Lung (tissue), 12 donors: Measurements from ENCODE around the gene APBB1. TPM values are rescaled to one million over a fixed set of nuclear protein-coding genes. Genes with fewer than 3 reads are reported as not detected.

Experiments used
- ATAC-seq: fragments of 200-7000 bp; cut with Tn5 transposase; one replicate; pipeline ENCODE4 v1.9.1; 2020; ENCODE audit warnings: moderate number of reproducible peaks; ENCODE audit not compliant: insufficient read depth, low FRiP score
- DNase-seq, 3 donors: peaks; one replicate each; pipeline ENCODE4 v3.0.0-alpha.2; 2013 to 2017
- H3K27ac ChIP-seq, 2 donors: one replicate each; pipeline ENCODE4 v1.5.1; 2013; ENCODE audit warnings: mild to moderate bottlenecking in 2 of 2, moderate library complexity in 2 of 2, control low read depth in 1 of 2, inconsistent platforms in 1 of 2, low read depth in 1 of 2, low read length in 1 of 2
- H3K27me3 ChIP-seq, 3 donors: one replicate each; pipeline ENCODE4 v1.5.1; 2013; ENCODE audit warnings: low read length in 2 of 3; ENCODE audit not compliant: control insufficient read depth in 3 of 3, insufficient read depth in 3 of 3
- H3K36me3 ChIP-seq, 4 donors: one replicate each; pipeline ENCODE4 v1.5.1; 2013; ENCODE audit warnings: low read length in 4 of 4, mild to moderate bottlenecking in 1 of 4, moderate library complexity in 1 of 4; ENCODE audit not compliant: control insufficient read depth in 4 of 4, insufficient read depth in 4 of 4
- H3K4me1 ChIP-seq, 5 donors: one replicate each; pipeline ENCODE4 v1.5.1; 2013; ENCODE audit warnings: low read length in 5 of 5, mild to moderate bottlenecking in 2 of 5, moderate library complexity in 1 of 5; ENCODE audit not compliant: control insufficient read depth in 5 of 5, insufficient read depth in 5 of 5
- H3K4me3 ChIP-seq: one replicate; pipeline ENCODE4 v1.5.1; 2013; ENCODE audit warnings: mild to moderate bottlenecking, control low read depth, moderate library complexity
- H3K9ac ChIP-seq, 2 donors: one replicate each; pipeline ENCODE4 v1.5.1; 2013; ENCODE audit warnings: low read length in 2 of 2, control low read depth in 1 of 2; ENCODE audit not compliant: insufficient read depth in 1 of 2
- H3K9me3 ChIP-seq, 4 donors: one replicate each; pipeline ENCODE4 v1.5.1; 2013; ENCODE audit warnings: low read length in 3 of 4, mild to moderate bottlenecking in 1 of 4, moderate library complexity in 1 of 4; ENCODE audit not compliant: control insufficient read depth in 4 of 4, insufficient read depth in 3 of 4
- WGBS, 2 donors: extraction: QIAGEN DNeasy Blood & Tissue Kit; methylation state at CpG; one replicate each; pipeline ENCODE4 v1.1.7; 2013; 5-methylcytosine and 5-hydroxymethylcytosine counted together
- polyA plus RNA-seq, 2 donors: library from polyadenylated mRNA; stranded (reverse); fragments of 200-250 nt; gene quantifications; one replicate each; pipeline ENCODE4 v1.2.1, GENCODE V29; 2013
- total RNA-seq, 2 donors: library from RNA; depleted of rRNA in 1 of 2; stranded (reverse); fragments of >200 nt in 1 of 2; gene quantifications; one replicate each; pipeline ENCODE4 v1.2.1, GENCODE V29; 2014 to 2021
- TF ChIP-seq, protein P1 (sequence below): IDR thresholded peaks from 2 replicates; pipeline ENCODE4 v1.5.1; 2012; ENCODE audit warnings: mild to moderate bottlenecking; ENCODE audit errors: control extremely low read depth, extremely low read depth
- donor health status: control.
- donor health status: control.
- donor health status: Bipolar disorder and iron deficiency.
- donor health status: healthy.
- donor health status: DM: yes; HTN: yes; CAD: no.

The APBB1 gene
- total and polyA plus RNA-seq, 4 donors: 18.8 to 42.0 (median 30.6) TPM

GRCh38 chr11:6362873-6363678, 55.8 kb downstream of the APBB1 start:
- no peak overlapping the region for H3K4me3 ChIP-seq

GRCh38 chr11:6362185-6362872, 56.6 kb downstream of the APBB1 start:
- ATAC-seq (peak; percentile 30), DNase-seq (no peak)
- H3K36me3 ChIP-seq: no peaks in the 10 kb centered on the region
- peaks cover 0 to 3% (median 0%) of the 10 kb centered on the region in 5 donors for H3K4me1 ChIP-seq
- no peak overlapping the region for H3K4me3 ChIP-seq
- H3K27me3 ChIP-seq: no peaks in the 10 kb centered on the region
- H3K27ac ChIP-seq: peak overlapping the region in 1 of 2 donors; percentile 90
- WGBS, 2 donors: 75 to 91% methylated on average over 5 of the region's 5 CpGs
- H3K9me3 ChIP-seq: peaks cover 0 to under 1% (median 0%) of the 10 kb centered on the region in 4 donors
- H3K9ac ChIP-seq: no peak overlapping the region
- TF ChIP-seq, protein P1, sequence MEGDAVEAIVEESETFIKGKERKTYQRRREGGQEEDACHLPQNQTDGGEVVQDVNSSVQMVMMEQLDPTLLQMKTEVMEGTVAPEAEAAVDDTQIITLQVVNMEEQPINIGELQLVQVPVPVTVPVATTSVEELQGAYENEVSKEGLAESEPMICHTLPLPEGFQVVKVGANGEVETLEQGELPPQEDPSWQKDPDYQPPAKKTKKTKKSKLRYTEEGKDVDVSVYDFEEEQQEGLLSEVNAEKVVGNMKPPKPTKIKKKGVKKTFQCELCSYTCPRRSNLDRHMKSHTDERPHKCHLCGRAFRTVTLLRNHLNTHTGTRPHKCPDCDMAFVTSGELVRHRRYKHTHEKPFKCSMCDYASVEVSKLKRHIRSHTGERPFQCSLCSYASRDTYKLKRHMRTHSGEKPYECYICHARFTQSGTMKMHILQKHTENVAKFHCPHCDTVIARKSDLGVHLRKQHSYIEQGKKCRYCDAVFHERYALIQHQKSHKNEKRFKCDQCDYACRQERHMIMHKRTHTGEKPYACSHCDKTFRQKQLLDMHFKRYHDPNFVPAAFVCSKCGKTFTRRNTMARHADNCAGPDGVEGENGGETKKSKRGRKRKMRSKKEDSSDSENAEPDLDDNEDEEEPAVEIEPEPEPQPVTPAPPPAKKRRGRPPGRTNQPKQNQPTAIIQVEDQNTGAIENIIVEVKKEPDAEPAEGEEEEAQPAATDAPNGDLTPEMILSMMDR: no peak

More at GRCh38 chr11:6362873-6363678, 55.8 kb downstream of the APBB1 start:
- ATAC-seq (peak; percentile 93), DNase-seq (peak; percentile 77 to 81 (median 80))
- H3K4me1 ChIP-seq: peaks cover 0 to 3% (median 0%) of the 10 kb centered on the region in 5 donors
- WGBS, 2 donors: 70 to 82% methylated on average over 6 of the region's 6 CpGs
- TF ChIP-seq, protein P1: peak; percentile 81
- H3K27me3 ChIP-seq: no peaks in the 10 kb centered on the region
- peak overlapping the region in 1 of 2 donors; percentile 90 for H3K27ac ChIP-seq
- H3K36me3 ChIP-seq: no peaks in the 10 kb centered on the region
- H3K9me3 ChIP-seq: no peaks in the 10 kb centered on the region
- no peak overlapping the region for H3K9ac ChIP-seq

- H3K36me3 ChIP-seq: no peaks in the 10 kb centered on the region
- no peak overlapping the region for H3K4me3 ChIP-seq
- DNase-seq (no peak), ATAC-seq (no peak)
- peaks cover 0 to 13% (median 4%) of the 10 kb centered on the region in 5 donors for H3K4me1 ChIP-seq
- H3K9ac ChIP-seq: no peak overlapping the region
- 73 to 85% methylated on average over 3 of the region's 3 CpGs for WGBS, 2 donors
- no peaks in the 10 kb centered on the region for H3K27me3 ChIP-seq
- peaks cover 0 to 1% (median 0%) of the 10 kb centered on the region in 4 donors for H3K9me3 ChIP-seq
- TF ChIP-seq, protein P1: no peak
- H3K27ac ChIP-seq: no peak overlapping the region
Observed at GRCh38 chr11:6360183-6360582, 58.7 kb downstream of the APBB1 start.
